Measurements from ENCODE around the gene SKAP1.
"Not testable (repeated sequence)": the region's sequence is repeated elsewhere in the genome, so short reads cannot be mapped to it uniquely, and the experiment has no call there.

Gene SKAP1

GRCh38 chr17:48240562-48241130, 189.4 kb downstream of the SKAP1 start:
- DNase-seq = no peak

DNA sequence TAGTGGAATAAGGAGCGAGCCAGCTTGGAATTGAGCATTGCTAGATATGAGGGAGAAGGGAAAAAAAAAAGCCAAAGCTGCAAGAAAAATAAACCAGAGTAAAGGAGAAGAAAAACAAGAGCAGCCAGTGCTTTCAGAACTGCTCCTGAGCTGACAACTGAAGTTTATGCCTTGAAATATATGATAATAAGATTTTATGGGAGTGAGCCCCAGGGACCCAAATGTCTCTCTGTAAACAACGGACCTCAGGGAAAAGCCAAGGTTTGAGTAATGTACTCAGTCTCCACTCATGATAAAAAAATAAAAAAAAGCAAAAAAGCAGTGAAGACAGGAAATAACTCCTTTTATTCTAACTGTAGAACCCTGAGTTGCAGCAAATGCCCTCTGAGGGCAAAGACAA, 189.9 kb downstream of the SKAP1 start:
- no peak for DNase-seq

GRCh38 chr17:48239603-48239995, 190.4 kb downstream of the SKAP1 start:
- no peak for DNase-seq

DNA sequence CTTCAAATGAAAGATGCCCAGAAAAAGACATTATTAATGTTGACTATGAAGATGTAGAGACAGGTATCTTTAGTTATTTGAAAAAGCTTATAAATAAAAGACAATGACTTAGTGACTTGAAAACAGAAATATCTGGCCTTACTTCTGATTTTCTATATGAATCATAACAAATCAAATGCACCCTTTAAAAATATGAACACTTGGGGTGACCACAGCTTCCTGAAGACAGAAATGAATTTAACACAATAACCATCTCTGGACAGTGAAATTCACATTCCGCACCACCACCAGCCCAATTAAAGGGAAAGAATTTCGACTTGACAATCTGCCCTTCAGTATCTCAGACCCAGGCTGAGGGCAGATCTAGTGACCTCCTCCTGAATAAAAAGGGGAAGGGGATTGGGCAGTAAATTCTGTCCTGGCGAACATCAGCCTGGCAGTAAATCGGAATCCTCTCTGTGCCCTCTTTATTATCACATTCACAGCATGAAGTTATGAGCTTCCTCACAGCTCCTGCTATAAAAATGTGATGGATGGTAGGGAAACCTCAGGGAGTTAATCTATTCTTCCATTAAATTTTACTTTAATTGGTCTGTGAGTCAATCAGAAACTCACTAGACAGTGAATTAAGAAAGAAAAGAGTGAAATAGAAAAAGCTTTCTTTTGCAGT, 190.9 kb downstream of the SKAP1 start:
- no peak for DNase-seq

- DNase-seq = no peak
Measured at GRCh38 chr17:48237456-48237855, 192.6 kb downstream of the SKAP1 start.

DNA sequence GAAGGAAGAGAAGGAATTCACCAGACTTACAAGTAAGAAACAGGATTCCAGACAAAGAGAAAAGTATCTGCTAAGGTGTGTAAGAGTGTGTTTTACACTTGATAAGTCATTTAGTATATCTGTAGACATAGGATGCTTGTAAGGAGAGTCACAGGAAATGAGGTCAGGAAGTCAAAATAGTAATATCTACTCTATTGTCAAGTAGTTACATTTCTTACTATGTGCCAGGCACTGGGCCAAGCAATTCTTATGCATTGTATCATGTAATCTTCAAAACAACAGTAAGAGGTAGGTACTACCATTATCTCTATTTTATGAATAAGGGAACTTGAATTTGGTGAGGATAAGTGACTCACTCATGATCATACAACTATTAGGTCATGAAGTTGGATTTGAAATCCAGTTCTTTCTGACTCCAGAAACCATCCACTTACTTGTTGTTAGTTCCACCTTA, 193.3 kb downstream of the SKAP1 start:
- DNase-seq = no peak

DNA sequence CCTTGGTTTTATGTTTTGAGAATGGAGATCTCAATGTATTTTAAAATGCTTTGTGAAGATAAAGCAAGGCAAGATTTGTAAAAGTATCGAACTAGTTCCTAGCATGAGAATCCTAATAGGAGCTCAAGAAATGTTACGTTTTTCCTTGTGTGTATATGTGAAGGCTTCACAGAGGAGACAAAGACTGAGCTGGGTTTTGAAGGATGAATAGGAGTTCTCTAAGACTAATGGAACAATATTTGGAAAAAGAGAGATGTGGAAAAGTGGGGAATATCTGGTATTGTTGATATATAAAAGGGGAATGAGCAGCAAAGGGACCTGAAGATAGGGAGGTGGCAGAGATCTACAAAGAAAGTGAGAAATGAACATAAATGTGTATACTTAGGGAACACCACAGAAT, 195.1 kb downstream of the SKAP1 start:
- DNase-seq = no peak

DNA sequence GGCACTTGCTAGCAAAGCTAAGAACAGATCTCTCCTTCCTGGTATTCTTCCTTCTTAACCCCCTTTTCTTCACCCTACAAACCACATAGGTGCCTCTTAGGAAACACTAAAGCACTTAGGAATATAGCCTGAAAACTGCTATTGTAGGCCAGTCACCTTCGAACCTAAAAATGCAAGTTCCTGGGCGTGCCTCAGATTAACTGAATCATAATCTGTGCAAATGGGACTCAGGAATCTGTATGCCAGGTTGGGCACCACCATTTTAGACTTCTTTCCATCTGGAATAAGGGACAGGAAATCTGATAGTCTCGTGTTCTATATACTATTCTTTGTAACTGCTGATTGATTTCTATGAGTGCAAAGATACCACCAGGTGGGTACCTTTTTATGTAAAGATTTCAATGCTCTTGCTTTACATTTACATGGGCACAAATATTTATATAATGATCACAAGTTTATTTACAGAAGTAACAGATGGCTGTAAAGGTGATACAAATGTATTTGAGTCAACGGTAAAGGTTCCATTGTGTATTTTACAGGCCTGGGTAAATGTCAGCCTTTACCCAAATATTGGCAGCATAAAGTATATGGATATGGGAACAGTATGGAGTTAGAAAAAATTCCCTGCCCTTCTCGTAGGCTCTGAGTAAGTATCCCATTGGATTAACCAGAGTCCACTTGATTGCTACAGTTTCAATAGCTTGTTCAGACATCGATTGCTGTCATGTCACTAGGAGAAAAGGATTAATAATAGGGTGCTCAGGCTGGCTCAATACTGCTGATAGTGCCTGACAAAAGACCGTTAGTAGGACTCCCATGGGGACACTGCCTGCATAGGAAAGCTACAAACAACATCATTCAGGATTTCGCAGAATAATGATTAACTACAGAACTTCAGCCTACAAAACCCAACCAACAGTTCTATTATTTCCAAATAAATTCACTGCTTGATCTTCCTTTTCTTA, 197.7 kb downstream of the SKAP1 start:
- DNase-seq = no peak

DNA sequence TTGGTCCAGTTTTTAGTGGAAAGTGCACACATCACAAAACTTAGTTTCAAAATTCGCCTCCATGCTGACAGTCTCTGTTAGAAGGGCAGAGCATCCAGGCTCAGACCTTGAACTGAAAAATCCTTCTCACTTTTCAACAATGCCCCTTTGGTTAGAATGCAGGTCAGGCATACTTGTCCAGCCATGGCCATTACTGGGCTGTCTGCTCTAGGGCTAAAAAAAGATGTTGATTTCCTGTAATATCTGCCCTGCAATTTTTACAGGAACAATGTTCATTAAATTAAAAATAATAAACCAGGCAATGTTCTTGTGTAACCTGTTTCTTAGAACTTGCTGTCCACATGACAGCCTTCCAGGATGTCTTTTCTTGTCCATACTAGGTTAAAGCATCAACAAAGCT, 200.1 kb downstream of the SKAP1 start:
- no peak for DNase-seq

- peak in 1 of 2 experiments; percentile 8 for DNase-seq
Measured at GRCh38 chr17:48228720-48229119, 201.3 kb downstream of the SKAP1 start.

- DNase-seq = no peak
Measured at GRCh38 chr17:48225725-48226567, 204.1 kb downstream of the SKAP1 start.

DNA sequence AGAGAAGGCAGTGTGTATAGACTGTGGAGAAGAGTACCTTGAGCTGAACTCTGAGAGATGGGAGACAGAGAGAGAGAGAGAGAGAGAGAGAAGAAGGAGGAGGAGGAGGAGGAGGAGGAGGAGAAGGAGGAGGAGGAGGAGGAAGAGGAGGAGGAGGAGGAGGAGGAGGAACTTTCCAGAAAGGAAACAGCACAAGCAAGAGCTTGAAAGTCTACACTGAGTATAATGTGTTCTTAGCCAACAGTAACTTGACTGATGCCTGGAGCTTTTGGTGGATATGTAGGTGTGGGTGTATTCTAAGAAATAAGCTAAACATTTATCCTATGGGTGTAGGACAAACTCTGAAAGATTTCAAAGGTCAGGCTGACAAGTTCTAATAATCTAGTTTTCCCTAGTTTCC, 206.1 kb downstream of the SKAP1 start:
- DNase-seq = no peak

DNA sequence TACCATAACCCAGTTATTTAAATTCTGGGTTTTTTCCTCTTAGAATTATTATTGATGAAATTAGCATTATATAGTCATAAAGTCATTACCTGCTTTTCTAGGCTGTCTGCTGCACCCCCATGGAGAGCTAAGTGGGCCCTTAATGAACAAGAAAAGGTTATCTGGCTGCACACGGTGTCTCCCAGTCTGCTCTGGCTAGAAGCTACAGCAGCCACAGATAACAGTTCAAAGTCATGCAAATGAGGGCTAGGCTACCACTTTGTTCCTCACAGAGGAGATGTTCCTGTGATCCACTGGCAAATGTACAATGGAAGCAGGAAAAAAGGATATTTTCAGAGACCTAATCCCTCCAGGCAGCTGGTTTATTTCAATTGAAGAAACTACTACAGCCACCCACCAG, 210.4 kb downstream of the SKAP1 start:
- no peak for DNase-seq

DNA sequence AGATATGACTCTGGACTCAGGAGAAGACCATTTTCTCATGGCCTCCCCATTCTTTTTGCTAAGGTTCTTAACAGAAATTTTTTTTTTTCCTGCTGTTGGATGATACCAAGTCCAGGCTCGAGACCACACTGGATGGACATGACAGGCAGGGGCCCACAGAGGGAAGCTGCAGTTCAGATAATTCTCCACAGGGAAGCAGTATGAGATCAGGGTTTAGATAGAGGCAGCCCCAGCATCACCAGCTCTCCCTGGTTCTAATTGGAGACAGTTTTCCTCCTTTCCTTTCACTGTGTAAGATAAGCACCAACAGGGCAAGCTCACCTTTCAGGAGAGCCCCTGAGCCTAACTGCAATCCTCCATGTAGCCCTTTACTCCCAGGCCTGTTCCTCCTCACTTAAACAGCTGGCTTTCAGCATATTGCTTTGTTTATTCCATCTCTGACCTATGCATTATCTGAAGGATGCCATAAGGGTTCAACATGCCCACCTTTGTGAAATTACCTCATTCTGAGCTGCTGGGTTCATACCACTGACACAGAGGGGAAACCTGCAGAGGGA, 214.4 kb downstream of the SKAP1 start:
- peak; percentile 18 to 51 for DNase-seq

DNA sequence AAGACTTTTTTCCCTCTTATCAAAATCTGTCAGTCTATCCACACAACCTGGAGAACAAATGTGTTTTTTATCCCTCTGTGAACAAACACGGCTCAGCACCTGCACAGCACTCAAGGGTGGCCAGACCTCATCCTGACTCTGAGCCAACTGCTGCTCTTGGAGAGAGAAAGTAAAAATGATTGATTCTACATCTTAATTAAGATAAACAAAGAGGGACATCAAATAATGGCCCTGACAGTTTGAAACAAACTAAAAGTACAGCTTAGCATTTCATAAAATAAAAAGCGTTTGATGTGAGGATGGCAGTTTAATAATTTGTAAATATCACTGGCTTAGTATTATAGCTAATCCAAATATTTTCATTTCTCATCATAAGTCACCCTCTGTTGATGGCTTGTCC, 216.2 kb downstream of the SKAP1 start:
- no peak for DNase-seq

GRCh38 chr17:48211787-48212186, 218.2 kb downstream of the SKAP1 start:
- no peak for DNase-seq

DNA sequence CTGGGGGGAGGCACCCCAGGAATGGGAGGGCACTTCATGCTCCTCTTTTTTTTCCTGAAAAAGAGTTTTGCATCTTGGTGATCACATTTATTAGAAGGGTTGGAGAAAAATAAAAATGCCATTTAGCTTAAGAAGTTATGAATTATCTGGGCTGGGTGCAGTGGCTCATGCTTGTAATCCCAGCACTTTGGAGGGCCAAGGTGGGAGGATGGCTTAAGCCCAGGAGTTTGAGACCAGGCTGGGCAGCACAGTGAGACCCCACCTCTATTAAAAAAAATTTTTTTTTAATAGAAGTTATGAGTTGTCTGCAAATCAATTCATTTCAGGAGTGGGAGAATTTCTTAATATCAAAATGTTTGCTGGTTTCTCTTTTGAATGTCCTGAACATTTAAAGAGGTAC, 219.0 kb downstream of the SKAP1 start:
- no peak for DNase-seq

DNA sequence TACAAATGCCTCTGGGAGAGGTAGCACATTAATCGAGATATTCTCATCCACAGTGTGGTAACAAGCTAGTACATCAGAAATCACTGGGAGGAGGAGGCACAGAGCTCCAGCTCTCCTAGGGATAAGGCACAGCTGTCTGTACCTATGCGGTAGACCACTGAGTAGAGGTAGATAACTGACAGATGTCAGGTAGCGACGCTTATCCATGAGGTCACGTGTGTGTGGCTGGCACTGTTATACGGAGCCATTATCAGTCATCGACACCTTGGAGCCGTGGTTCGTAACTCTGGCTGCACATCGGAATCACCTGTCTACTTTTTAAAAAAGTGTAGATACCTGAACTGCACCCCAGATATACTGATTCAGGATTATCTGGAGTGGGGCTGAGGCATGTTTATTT, 220.0 kb downstream of the SKAP1 start:
- DNase-seq = no peak

- no peak for DNase-seq
Measured at GRCh38 chr17:48207776-48208544, 222.1 kb downstream of the SKAP1 start.

DNA sequence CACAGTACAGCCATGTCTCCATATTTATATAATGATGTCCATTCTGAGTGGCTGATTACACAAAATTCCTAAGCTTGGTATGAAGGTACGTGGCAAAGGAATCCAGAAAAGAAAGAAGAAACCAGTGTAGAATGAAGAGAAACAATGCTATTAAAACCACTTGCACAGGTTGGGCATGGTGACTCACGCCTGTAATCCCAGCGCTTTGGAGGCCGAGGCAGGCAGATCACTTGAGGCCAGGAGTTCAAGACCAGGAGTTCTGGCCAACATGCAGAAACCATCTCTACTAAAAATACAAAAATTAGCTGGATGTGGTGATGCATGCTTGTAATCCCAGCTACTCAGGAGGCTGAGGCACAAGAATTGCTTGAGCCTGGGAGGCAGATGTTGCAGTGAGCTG, 223.0 kb downstream of the SKAP1 start:
- DNase-seq = not testable (repeated sequence)

DNA sequence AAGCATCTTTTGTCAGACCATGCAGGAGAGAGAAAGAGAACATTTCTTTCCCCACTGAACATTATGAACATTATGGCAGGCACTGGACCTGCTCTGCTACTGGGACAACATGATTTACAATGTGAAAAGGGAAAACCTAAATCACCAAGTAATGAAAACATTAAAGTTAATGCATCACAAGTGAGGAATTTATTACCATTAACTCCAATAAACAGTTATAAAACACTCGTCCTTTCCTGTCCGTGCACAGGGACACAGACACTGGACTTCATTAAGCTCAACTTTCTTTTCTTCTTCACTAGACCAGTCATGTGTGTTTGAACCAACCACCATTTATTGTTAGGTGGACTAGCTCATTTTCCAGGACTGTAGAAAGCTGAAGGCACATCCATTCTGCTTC, 227.1 kb downstream of the SKAP1 start:
- no peak for DNase-seq
